ENCODE data around the gene SSR1. TPM values are rescaled to one million over a fixed set of nuclear protein-coding genes. Genes with fewer than 3 reads are reported as not detected.

Gene SSR1
- total and polyA plus RNA-seq, 2 of the 13 experiments (the other 11 are each of a cell fraction or from before 2014, with no cell fraction given), result 203 to 243 TPM

GRCh38 chr6:7313505-7314165 is 636 bp upstream of the SSR1 start (continued):
- TF ChIP-seq GMEB2 (CRISPR knock-in tag; IDR thresholded peaks at IDR 0.05; ENCODE audit: low read depth) (no peak), NR3C1 (CRISPR knock-in tag; IDR thresholded peaks at IDR 0.05) (no peak), ELF4 (CRISPR knock-in tag; IDR thresholded peaks at IDR 0.05; ENCODE audit: borderline replicate concordance) (no peak), SKIL (CRISPR knock-in tag; IDR thresholded peaks at IDR 0.05; ENCODE audit: borderline replicate concordance) (no peak), NFE2 (CRISPR knock-in tag; IDR thresholded peaks at IDR 0.05) (no peak), NR2F6 (IDR thresholded peaks at IDR 0.05) (no peak), NR2F6 (CRISPR knock-in tag; IDR thresholded peaks at IDR 0.05) (no peak), MYPOP (CRISPR knock-in tag; IDR thresholded peaks at IDR 0.05) (no peak), MTA1 (CRISPR knock-in tag; IDR thresholded peaks at IDR 0.05; ENCODE audit: borderline replicate concordance) (no peak), MLLT10 (CRISPR knock-in tag; IDR thresholded peaks at IDR 0.05) (no peak), ATF6 (CRISPR knock-in tag; conservative IDR thresholded peaks at IDR 0.05) (no peak), FLYWCH1 (CRISPR knock-in tag; IDR thresholded peaks at IDR 0.05) (no peak), CREB1 (IDR thresholded peaks at IDR 0.05) (no peak), CREB1 (CRISPR knock-in tag; IDR thresholded peaks at IDR 0.05) (no peak; the same call in 1 of the 2 replicates), NONO (IDR thresholded peaks at IDR 0.05) (no peak), NONO (CRISPR knock-in tag; conservative IDR thresholded peaks at IDR 0.05) (no peak), ZUFSP (CRISPR knock-in tag; IDR thresholded peaks at IDR 0.05; ENCODE audit: borderline replicate concordance) (no peak), ZNF574 (CRISPR knock-in tag; IDR thresholded peaks at IDR 0.05) (no peak), DPF2 (CRISPR knock-in tag; IDR thresholded peaks at IDR 0.05; ENCODE audit: borderline replicate concordance, low read depth) (no peak), ZNF792 (CRISPR knock-in tag; IDR thresholded peaks at IDR 0.05) (no peak)
